Erythroblast (primary cell): ENCODE measurements around the gene POLR1C.

Experiments
- GATA1 ChIP-seq: IDR thresholded peaks from 2 replicates; pipeline ENCODE4 v1.6.1; 2011; ENCODE audit warnings: low read depth, mild to moderate bottlenecking, control low read depth, low read length, moderate library complexity
- POLR2A ChIP-seq: IDR thresholded peaks from 2 replicates; pipeline ENCODE4 v1.6.1; 2011; ENCODE audit warnings: mild to moderate bottlenecking, low read length

DNA sequence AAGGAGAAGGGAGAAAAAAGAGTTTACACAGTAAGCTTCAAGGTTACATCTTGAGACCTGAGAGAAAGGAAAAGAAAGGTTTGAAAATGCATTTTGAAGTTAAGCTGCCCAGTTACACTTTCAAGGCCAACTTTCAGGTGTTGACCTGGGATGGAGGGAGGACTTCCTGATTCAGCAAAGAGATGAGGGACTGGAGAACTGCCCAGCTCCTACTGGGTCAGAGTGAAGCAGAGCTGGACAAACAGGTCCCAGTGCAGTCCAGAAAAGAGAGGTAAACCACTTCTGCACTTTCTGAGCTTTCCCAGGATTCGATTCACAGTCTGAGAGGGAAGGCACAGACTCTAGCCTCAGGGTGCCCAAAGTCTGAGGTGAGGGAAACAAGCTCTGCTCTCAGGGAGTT, 45.5 kb upstream of the POLR1C start:
- TF ChIP-seq POLR2A = no peak
- TF ChIP-seq GATA1 = no peak
